AG09309 (cell line): ENCODE measurements around the gene SMAD3.
"Not testable (repeated sequence)": the region's sequence is repeated elsewhere in the genome, so short reads cannot be mapped to it uniquely, and the experiment has no call there.

Experiments used
- DNase-seq: peaks from one replicate; pipeline ENCODE4 v3.0.0-alpha.2; 2010; ENCODE audit warnings: low read depth
- H3K4me3 ChIP-seq: 2 replicates; pipeline ENCODE4 v1.5.1; 2011; ENCODE audit warnings: mild to moderate bottlenecking, low read depth, low read length, moderate library complexity; ENCODE audit not compliant: control insufficient read depth
- CTCF ChIP-seq: IDR thresholded peaks from 2 replicates; pipeline ENCODE4 v1.5.1; 2011; ENCODE audit warnings: mild to moderate bottlenecking, low read depth, low read length, inconsistent platforms; ENCODE audit not compliant: insufficient read depth, control insufficient read depth; ENCODE audit errors: missing control alignments

The SMAD3 gene

DNA sequence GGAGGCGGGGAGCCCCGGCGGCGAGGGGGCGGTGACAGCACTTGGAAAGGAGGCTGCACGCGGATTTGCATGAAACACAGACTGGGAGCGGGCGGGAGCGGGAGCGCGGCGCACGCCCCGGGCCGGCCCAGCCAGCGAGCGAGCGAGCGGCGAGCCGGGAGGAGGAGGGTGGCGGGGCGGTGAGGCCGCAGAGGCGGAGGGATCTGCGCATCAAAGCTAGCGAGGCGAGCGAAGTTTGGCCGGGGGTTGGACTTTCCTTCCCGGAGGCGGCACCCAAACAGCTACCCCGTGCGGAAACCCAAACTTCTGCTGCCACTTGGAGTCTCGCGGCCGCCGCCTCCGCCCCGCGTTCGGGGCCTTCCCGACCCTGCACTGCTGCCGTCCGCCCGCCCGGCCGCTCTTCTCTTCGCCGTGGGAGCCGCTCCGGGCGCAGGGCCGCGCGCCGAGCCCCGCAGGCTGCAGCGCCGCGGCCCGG is at the start of gene SMAD3:
SMAD3 (plus strand) TSS at position 72 of the 475 bp plus-strand sequence. CDS start 553 bp downstream, outside the sequence.
- no peak for TF ChIP-seq CTCF
- peak within 1 kb of the TSS; percentile 96 for H3K4me3 ChIP-seq
- DNase-seq: peak; percentile 89

- no peak for DNase-seq
- TF ChIP-seq CTCF: no peak
- no peak overlapping the region for H3K4me3 ChIP-seq
Measured at GRCh38 chr15:67017311-67017710, 48.1 kb upstream of the SMAD3 start.

DNA sequence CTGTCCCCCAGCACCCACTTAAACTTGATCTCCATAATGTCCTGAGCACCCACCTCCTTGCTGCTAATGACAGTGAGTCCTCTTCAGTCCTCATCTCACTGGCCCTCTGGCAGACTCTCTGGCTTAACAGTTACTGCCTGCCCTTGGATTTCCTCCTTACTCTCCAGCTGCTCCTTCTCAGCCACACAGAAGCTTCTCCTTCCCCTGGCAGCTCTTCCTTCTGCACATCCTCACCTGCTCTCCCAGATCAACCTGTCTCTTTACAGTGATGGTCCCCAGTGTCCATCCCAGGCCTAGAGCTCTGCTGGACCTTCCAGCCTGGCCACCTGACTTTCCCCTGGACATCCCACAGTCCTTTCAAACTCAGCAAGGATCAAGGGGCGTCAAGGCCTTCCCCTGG is 47.4 kb upstream of the SMAD3 start:
- TF ChIP-seq CTCF: no peak
- H3K4me3 ChIP-seq: no peak overlapping the region
- DNase-seq: no peak

- no peak for DNase-seq
- no peak for TF ChIP-seq CTCF
- no peak overlapping the region for H3K4me3 ChIP-seq
Measured at GRCh38 chr15:67018441-67018840, 47.0 kb upstream of the SMAD3 start.

- no peak for TF ChIP-seq CTCF
- no peak for DNase-seq
- H3K4me3 ChIP-seq: no peak overlapping the region
Measured at GRCh38 chr15:67019069-67019468, 46.3 kb upstream of the SMAD3 start.

GRCh38 chr15:67019884-67020520 is 45.4 kb upstream of the SMAD3 start:
- DNase-seq: no peak
- no peak overlapping the region for H3K4me3 ChIP-seq
- no peak for TF ChIP-seq CTCF

DNA sequence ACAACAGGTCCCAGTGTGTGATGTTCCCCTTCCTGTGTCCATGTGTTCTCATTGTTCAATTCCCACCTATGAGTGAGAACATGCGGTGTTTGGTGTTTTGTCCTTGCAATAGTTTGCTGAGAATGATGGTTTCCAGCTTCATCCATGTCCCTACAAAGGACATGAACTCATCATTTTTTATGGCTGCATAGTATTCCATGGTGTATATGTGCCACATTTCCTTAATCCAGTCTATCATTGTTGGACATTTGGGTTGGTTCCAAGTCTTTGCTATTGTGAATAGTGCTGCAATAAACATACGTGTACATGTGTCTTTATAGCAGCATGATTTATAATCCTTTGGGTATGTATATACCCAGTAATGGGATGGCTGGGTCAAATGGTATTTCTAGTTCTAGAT is 44.7 kb upstream of the SMAD3 start:
- DNase-seq: not testable (repeated sequence)

More for the DNA sequence above, 44.7 kb upstream of the SMAD3 start:
- not testable (repeated sequence) for H3K4me3 ChIP-seq
